Fibroblast of lung (primary cell): ENCODE data around the gene LILRB5.

Source experiments
- CTCF ChIP-seq, 2 donors: IDR thresholded peaks in 1 of 2; conservative IDR thresholded peaks in 1 of 2; 1 replicate in 1 of 2; 2 replicates in 1 of 2; pipeline ENCODE4 v1.5.1; 2011 to 2012; ENCODE audit warnings: low read length in 2 of 2, control low read depth in 1 of 2, inconsistent platforms in 1 of 2, low read depth in 1 of 2, mild to moderate bottlenecking in 1 of 2
- EZH2 ChIP-seq: IDR thresholded peaks from 2 replicates; pipeline ENCODE4 v1.5.1; 2012; ENCODE audit warnings: low read length, control low read depth, mild to moderate bottlenecking; ENCODE audit errors: missing control alignments

- TF ChIP-seq CTCF (conservative IDR thresholded peaks at IDR 0.05 in 1 of 2, IDR thresholded peaks at IDR 0.05 in 1 of 2; ENCODE audit: low read depth in 1 of 2, low read length in 2 of 2): no peak
- no peak for TF ChIP-seq EZH2
These were observed 590 bp downstream of the LILRB5 start for GRCh38 chr19:54256250-54257115.
